AG09309 (cell line): Measurements from ENCODE around the gene MAP3K5.

Experiments
- DNase-seq: peaks from one replicate; pipeline ENCODE4 v3.0.0-alpha.2; 2010; ENCODE audit warnings: low read depth
- H3K4me3 ChIP-seq: 2 replicates; pipeline ENCODE4 v1.5.1; 2011; ENCODE audit warnings: mild to moderate bottlenecking, low read depth, low read length, moderate library complexity; ENCODE audit not compliant: control insufficient read depth
- CTCF ChIP-seq: IDR thresholded peaks from 2 replicates; pipeline ENCODE4 v1.5.1; 2011; ENCODE audit warnings: mild to moderate bottlenecking, low read depth, low read length, inconsistent platforms; ENCODE audit not compliant: insufficient read depth, control insufficient read depth; ENCODE audit errors: missing control alignments

The MAP3K5 gene

GRCh38 chr6:136668571-136668970 lies 123.7 kb downstream of the MAP3K5 start:
- no peak for TF ChIP-seq CTCF
- no peak for DNase-seq

DNA sequence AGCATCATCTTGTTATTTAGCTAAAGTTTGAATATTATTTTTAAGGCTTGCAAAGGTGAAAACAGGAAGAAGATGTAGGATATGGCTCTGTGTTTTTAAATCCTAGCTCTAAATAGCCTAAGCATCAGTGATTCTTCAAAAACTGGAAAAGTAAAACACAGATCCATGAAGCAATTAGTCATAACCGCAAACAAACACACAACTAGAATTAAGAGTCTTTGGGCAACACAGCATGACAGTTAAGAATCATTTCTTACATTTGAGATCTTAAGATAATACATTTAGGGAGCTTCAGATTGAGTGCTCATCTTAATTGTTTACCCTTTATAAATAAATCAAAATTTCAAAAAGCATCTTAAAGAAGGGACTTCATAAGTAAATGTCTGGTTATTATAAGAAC lies 126.2 kb downstream of the MAP3K5 start:
- no peak for DNase-seq
- TF ChIP-seq CTCF: no peak
- H3K4me3 ChIP-seq: no peak overlapping the region

More at GRCh38 chr6:136668571-136668970, 123.7 kb downstream of the MAP3K5 start:
- no peak overlapping the region for H3K4me3 ChIP-seq

DNA sequence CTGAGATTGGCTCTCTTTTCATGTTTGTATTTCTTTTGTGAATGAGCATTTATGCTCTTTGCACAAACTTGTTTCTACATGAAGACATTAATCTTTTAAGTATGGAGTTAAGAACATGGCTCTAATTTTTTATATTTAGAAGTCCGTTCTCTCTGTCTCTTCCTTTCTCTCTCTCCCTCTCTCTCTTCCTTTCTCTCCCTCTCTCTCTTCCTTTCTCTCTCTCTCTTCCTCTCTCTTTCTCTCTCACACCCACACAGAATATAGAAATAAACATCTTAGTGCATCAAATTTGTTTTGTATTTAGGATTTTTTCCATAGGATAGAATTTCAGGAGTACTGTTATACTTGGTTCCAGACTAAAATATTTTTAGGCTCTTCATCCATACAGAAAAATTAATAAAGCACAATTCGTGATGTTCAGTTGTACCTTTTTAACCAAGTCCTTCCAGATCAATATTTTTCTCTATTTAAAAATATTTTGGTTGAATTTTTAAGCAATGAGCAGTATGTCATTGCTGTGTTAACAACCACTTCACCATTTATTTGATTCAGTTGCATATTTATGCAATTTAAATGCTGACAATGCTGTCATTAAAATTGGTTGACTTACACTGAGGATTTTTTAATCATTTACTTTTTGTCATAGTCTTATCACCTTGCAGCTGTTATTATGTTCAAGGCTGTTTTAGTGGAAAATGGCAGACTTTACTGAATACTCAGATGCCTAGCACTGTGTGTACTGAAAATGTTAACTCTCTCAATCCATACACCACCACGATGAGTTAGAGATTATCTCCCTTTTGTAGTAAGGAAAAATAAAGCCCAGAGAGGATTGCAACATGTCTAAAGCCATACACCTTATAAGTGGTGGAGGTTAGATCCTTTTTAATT lies 129.7 kb downstream of the MAP3K5 start:
- no peak for TF ChIP-seq CTCF
- no peak overlapping the region for H3K4me3 ChIP-seq
- no peak for DNase-seq

GRCh38 chr6:136660727-136661126 lies 131.6 kb downstream of the MAP3K5 start:
- TF ChIP-seq CTCF: no peak
- no peak overlapping the region for H3K4me3 ChIP-seq
- DNase-seq: no peak

DNA sequence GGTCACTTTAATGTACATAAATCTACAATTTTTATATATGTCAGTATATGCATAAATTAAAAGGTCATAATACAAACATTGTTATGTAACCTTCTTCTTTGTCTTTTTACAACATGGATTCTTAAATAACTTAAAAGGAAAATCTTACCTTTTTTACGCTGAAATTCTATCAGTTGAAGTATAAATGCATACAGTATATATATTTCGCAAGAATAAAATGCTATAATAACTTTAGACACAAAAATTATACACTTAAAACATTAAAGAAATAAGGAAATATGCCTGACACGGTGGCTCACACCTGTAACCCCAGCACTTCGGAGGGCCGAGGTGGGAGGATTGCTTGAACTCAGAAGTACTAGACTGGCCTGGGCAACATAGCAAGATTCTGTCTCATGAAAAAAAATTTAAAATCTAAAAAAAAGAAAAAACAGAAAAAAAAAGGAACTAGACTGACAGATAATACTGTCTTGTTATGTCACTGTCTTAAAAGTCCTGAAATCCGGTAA lies 132.2 kb downstream of the MAP3K5 start:
- H3K4me3 ChIP-seq: no peak overlapping the region
- DNase-seq: no peak
- no peak for TF ChIP-seq CTCF

- no peak for TF ChIP-seq CTCF
- no peak overlapping the region for H3K4me3 ChIP-seq
- no peak for DNase-seq
Observed at GRCh38 chr6:136658711-136659110, 133.6 kb downstream of the MAP3K5 start.
